Motor neuron (in vitro differentiated cells): Measurements from ENCODE around the gene USP9Y. TPM values are rescaled to one million over a fixed set of nuclear protein-coding genes. Genes with fewer than 3 reads are reported as not detected.

Experiments used
- ATAC-seq, 8 experiments: fragments of 200-7000 bp; cut with Tn5 transposase; replicated peaks in 6 of 8; 2 replicates each; pipeline ENCODE4 v1.8.0; 2021; ENCODE audit warnings: mild to moderate bottlenecking in 8 of 8, moderate library complexity in 8 of 8
- H3K27ac ChIP-seq, 2 donors: fragments of 250-450 bp; sonication (Bioruptor Pico); 2 replicates each; pipeline ENCODE4 v1.9.0; 2021; ENCODE audit warnings: antibody characterized with exemption in 2 of 2, mild to moderate bottlenecking in 2 of 2, moderate library complexity in 1 of 2
- H3K4me1 ChIP-seq, 2 donors: fragments of 250-450 bp; sonication (Bioruptor Pico); replicated peaks in 1 of 2; 2 replicates each; pipeline ENCODE4 v1.6.1; 2021; ENCODE audit warnings: antibody characterized with exemption in 2 of 2, mild to moderate bottlenecking in 2 of 2, moderate library complexity in 1 of 2
- H3K4me3 ChIP-seq, 5 donors: fragments of 250-450 bp; sonication (Bioruptor Pico); 2 replicates each; pipeline ENCODE4 v1.9.0; 2021; ENCODE audit warnings: antibody characterized with exemption in 5 of 5, mild to moderate bottlenecking in 5 of 5, moderate library complexity in 4 of 5
- WGBS, 10 experiments: fragments of 450-650 bp; shearing (Covaris generic); methylation state at CpG; one replicate each; pipeline ENCODE4 v1.0.0; 2022; 5-methylcytosine and 5-hydroxymethylcytosine counted together
- in situ Hi-C, 9 experiments: fragments of 400-800 bp; cut with MboI; loops; one replicate each; pipeline ENCODE4 v1.15.0; 2021; ENCODE audit warnings: low sequenced_read_pairs in 9 of 9, low pct_unique_long_range_greater_than_20kb in 2 of 9; ENCODE audit not compliant: unreplicated experiment in 9 of 9
- total RNA-seq, 8 experiments: library from RNA; unstranded; fragments of 300-600 nt; gene quantifications; 2 replicates each; pipeline versions ENCODE4 v1.2.3 to v1.2.4, GENCODE V29; 2022

USP9Y gene
- total RNA-seq, 8 experiments from 2014 or later = 23.0 to 38.5 (median 29.4) TPM; not detected in 2

GRCh38 chrY:12809034-12809433 lies 108.0 kb downstream of the USP9Y start:
- 71% methylated on average over 3 of the region's 3 CpGs; no CpG with 5 or more reads in 9 of the 10 experiments for WGBS, 10 experiments
- in situ Hi-C loops = no loop called here
- Histone ChIP-seq H3K4me1 (no peaks in the 10 kb centered on the region), H3K4me3 (no peak overlapping the region), H3K27ac (no peak overlapping the region)
- ATAC-seq = peak in 3 of 8 experiments; percentile 35 to 71 (median 69)

GRCh38 chrY:12823408-12823807 lies 122.4 kb downstream of the USP9Y start:
- in situ Hi-C loops = no loop called here
- no peak for ATAC-seq
- H3K27ac ChIP-seq = no peak overlapping the region
- H3K4me3 ChIP-seq = no peak overlapping the region
- no peaks in the 10 kb centered on the region for H3K4me1 ChIP-seq
- 17 to 100% methylated on average over 1 of the region's 1 CpG; no CpG with 5 or more reads in 8 of the 10 experiments for WGBS, 10 experiments

- in situ Hi-C loops = no loop called here
- no peaks in the 10 kb centered on the region for H3K4me1 ChIP-seq
- WGBS, 10 experiments = 50 to 100% (median 67%) methylated on average over 1 of the region's 1 CpG; no CpG with 5 or more reads in 7 of the 10 experiments
- peak in 2 of 8 experiments; percentile 21 to 67 for ATAC-seq
- no peak overlapping the region for H3K4me3 ChIP-seq
- no peak overlapping the region for H3K27ac ChIP-seq
These were observed 125.8 kb downstream of the USP9Y start for GRCh38 chrY:12826791-12827190.

- in situ Hi-C loops = no loop called here
- no peak overlapping the region for H3K4me3 ChIP-seq
- H3K4me1 ChIP-seq = no peaks in the 10 kb centered on the region
- 52 to 100% methylated on average over 1 to 2 of the region's 3 CpGs; no CpG with 5 or more reads in 8 of the 10 experiments for WGBS, 10 experiments
- no peak overlapping the region for H3K27ac ChIP-seq
- no peak for ATAC-seq
These were observed 132.3 kb downstream of the USP9Y start for GRCh38 chrY:12833284-12833683.

- H3K4me3 ChIP-seq = no peak overlapping the region
- in situ Hi-C loops = no loop called here
- H3K27ac ChIP-seq = no peak overlapping the region
- ATAC-seq = no peak
- H3K4me1 ChIP-seq = no peaks in the 10 kb centered on the region
- 100% methylated on average over 1 of the region's 2 CpGs; no CpG with 5 or more reads in 9 of the 10 experiments for WGBS, 10 experiments
These were observed 136.5 kb downstream of the USP9Y start for GRCh38 chrY:12837550-12837949.

GRCh38 chrY:12841368-12841767 lies 140.3 kb downstream of the USP9Y start:
- no peak overlapping the region for H3K4me3 ChIP-seq
- in situ Hi-C loops = no loop called here
- no peak overlapping the region for H3K27ac ChIP-seq
- ATAC-seq = no peak
- 100% methylated on average over 1 of the region's 2 CpGs; no CpG with 5 or more reads in 9 of the 10 experiments for WGBS, 10 experiments
- no peaks in the 10 kb centered on the region for H3K4me1 ChIP-seq

GRCh38 chrY:12846793-12847192 lies 145.8 kb downstream of the USP9Y start:
- in situ Hi-C loops = no loop called here
- no peak overlapping the region for H3K4me3 ChIP-seq
- H3K4me1 ChIP-seq = no peaks in the 10 kb centered on the region
- no peak for ATAC-seq
- 83 to 100% (median 100%) methylated on average over 1 to 3 of the region's 3 CpGs; no CpG with 5 or more reads in 5 of the 10 experiments for WGBS, 10 experiments
- H3K27ac ChIP-seq = no peak overlapping the region

- Histone ChIP-seq H3K4me3 (no peak overlapping the region), H3K4me1 (no peaks in the 10 kb centered on the region), H3K27ac (no peak overlapping the region)
- no peak for ATAC-seq
- in situ Hi-C loops = no loop called here
These were observed 154.8 kb downstream of the USP9Y start for GRCh38 chrY:12855791-12856275.

- H3K4me3 ChIP-seq = no peak overlapping the region
- no peak overlapping the region for H3K27ac ChIP-seq
- in situ Hi-C loops = no loop called here
- no CpG with 5 or more reads among the region's 2 CpGs for WGBS, 10 experiments
- no peak for ATAC-seq
- no peaks in the 10 kb centered on the region for H3K4me1 ChIP-seq
These were observed 166.9 kb downstream of the USP9Y start for GRCh38 chrY:12867960-12868359.

GRCh38 chrY:12896973-12897372 lies 195.9 kb downstream of the USP9Y start:
- Histone ChIP-seq H3K4me3 (no peak overlapping the region), H3K27ac (no peak overlapping the region)
- in situ Hi-C loops = no loop called here

GRCh38 chrY:12898604-12899003 lies 197.6 kb downstream of the USP9Y start:
- no peak overlapping the region for H3K4me3 ChIP-seq
- 60% methylated on average over 1 of the region's 2 CpGs; no CpG with 5 or more reads in 9 of the 10 experiments for WGBS, 10 experiments
- H3K27ac ChIP-seq = no peak overlapping the region
- no peak for ATAC-seq
- in situ Hi-C loops = no loop called here
- no peaks in the 10 kb centered on the region for H3K4me1 ChIP-seq

More at GRCh38 chrY:12896973-12897372, 195.9 kb downstream of the USP9Y start:
- no peak for ATAC-seq
- no peaks in the 10 kb centered on the region for H3K4me1 ChIP-seq

- peak within 1 kb of the TSS; percentile 94 to 97 for H3K27ac ChIP-seq
- H3K4me3 ChIP-seq = peak within 1 kb of the TSS in 4 of 5 donors; percentile 57 to 92 (median 68)
- no peaks in the 10 kb centered on the region for H3K4me1 ChIP-seq
- peak; percentile 88 to 98 (median 95) for ATAC-seq
- in situ Hi-C loops = no loop called here
- WGBS, 10 experiments = 0% methylated on average over 1 to 8 of the region's 54 CpGs; no CpG with 5 or more reads in 8 of the 10 experiments
These were observed 203.8 kb downstream of the USP9Y start, which contains the start of gene DDX3Y for GRCh38 chrY:12904618-12905516. DDX3Y (plus strand) TSS chrY:12904868; CDS start chrY:12904937, 69 bp downstream.

- Histone ChIP-seq H3K4me1 (no peaks in the 10 kb centered on the region), H3K27ac (peak overlapping the region; percentile 94 to 97), H3K4me3 (peak overlapping the region in 4 of 5 donors; percentile 57 to 92 (median 68))
- in situ Hi-C loops = no loop called here
- peak; percentile 61 to 79 (median 69) for ATAC-seq
- 0% methylated on average over 3 of the region's 19 CpGs; no CpG with 5 or more reads in 9 of the 10 experiments for WGBS, 10 experiments
These were observed 204.5 kb downstream of the USP9Y start for GRCh38 chrY:12905517-12905872.
